ENCODE data around the gene ATXN7. TPM values are rescaled to one million over a fixed set of nuclear protein-coding genes. Genes with fewer than 3 reads are reported as not detected.

The ATXN7 gene
- polyA plus RNA-seq, 3 donors, result 5.2 to 8.4 (median 5.5) TPM

GRCh38 chr3:63861306-63861705, 2.4 kb upstream of the ATXN7 start:
- WGBS, 3 donors, result 88 to 92% (median 90%) methylated on average over 5 of the region's 5 CpGs
- no peak overlapping the region for H3K27ac ChIP-seq (ENCODE audit: low read depth, low read length)

- 20 to 25% (median 21%) methylated on average over 5 of the region's 5 CpGs for WGBS, 3 donors
- no peak overlapping the region for H3K27ac ChIP-seq (ENCODE audit: low read depth, low read length)
Measured at GRCh38 chr3:63862804-63863149, 890 bp upstream of the ATXN7 start.

DNA sequence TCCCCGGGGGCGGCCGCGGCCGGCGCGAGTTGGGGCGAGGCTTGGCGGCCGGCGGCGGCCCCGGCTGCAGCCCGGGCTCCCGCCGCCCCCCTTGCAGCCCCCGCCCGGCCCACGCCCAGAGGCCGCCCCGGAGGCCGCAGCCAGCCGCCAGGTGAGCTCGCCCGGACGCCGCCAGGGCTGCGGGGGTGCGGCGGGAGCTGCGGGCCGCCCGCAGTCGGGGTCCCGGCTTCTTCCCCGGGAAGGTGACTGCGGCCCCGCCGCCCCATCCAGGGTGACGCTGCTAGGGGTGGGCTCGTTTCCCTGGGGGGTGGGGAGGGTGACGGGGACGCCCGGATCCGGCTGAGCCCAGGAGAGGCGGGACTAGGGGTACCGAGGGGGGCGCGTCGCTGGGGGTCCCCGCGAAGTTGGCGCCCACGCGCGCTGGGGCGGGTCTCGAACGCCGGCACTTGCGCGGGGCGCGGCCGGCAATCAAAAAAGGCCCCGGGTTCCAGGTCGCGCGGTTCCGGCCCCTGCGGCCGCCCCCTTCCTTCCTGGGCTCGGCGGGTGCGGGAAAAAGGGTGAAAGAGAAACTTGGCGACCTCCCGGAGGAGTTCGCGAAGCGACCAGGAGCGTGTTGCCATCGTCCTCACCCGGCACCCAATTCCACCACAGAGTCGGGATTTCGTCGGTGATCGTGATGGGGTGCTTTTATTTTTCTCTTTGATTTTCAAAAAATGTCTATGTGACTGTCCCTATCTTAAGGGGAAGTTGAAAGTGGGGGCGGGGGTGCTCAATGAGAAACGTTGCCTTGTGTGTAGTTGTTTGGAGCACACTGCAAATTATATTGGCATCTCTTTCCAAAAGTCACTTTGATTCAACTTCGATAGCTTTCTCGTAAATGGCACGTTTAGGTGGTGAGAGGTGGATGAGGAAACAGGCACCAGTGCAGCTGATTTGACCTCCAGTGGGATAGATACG, 619 bp downstream of the ATXN7 start:
- H3K27ac ChIP-seq (ENCODE audit: low read depth, low read length), result no peak overlapping the region
- 0 to 1% (median 1%) methylated on average over 77 to 93 of the region's 93 CpGs for WGBS, 3 donors

- H3K27ac ChIP-seq (ENCODE audit: low read depth, low read length), result no peak overlapping the region
- WGBS, 3 donors, result 2 to 6% (median 5%) methylated on average over 3 of the region's 3 CpGs
Measured at GRCh38 chr3:63864965-63865327, 1.3 kb downstream of the ATXN7 start.

DNA sequence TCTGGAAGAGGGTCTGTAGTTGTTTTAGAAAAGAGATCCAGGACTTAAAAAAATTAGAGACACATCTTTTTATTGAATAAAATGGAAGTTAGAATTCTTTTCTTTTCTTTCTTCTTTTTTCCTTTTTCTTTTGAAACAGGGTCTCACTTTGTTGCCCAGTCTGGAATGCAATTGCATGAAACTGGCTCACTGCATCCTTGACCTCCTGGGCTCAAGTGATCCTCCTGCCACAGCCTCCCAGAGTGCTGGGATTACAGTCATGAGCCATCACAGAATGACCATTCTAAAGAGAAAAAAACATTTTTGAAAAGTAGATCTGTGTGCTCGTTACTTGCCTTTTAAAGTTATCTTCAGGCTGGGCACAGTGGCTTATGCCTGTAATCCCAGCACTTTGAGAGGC, 3.6 kb downstream of the ATXN7 start:
- no peak overlapping the region for H3K27ac ChIP-seq (ENCODE audit: low read depth, low read length)
- WGBS, 3 donors, result 94 to 100% (median 97%) methylated on average over 1 of the region's 1 CpG

- H3K27ac ChIP-seq (ENCODE audit: low read depth, low read length), result no peak overlapping the region
- 85 to 91% (median 86%) methylated on average over 3 of the region's 3 CpGs for WGBS, 3 donors
Measured at GRCh38 chr3:63869940-63870614, 6.4 kb downstream of the ATXN7 start.

- WGBS, 3 donors, result 54 to 64% (median 55%) methylated on average over 2 of the region's 2 CpGs
- H3K27ac ChIP-seq (ENCODE audit: low read depth, low read length), result no peak overlapping the region
Measured at GRCh38 chr3:63870615-63871005, 6.9 kb downstream of the ATXN7 start.

DNA sequence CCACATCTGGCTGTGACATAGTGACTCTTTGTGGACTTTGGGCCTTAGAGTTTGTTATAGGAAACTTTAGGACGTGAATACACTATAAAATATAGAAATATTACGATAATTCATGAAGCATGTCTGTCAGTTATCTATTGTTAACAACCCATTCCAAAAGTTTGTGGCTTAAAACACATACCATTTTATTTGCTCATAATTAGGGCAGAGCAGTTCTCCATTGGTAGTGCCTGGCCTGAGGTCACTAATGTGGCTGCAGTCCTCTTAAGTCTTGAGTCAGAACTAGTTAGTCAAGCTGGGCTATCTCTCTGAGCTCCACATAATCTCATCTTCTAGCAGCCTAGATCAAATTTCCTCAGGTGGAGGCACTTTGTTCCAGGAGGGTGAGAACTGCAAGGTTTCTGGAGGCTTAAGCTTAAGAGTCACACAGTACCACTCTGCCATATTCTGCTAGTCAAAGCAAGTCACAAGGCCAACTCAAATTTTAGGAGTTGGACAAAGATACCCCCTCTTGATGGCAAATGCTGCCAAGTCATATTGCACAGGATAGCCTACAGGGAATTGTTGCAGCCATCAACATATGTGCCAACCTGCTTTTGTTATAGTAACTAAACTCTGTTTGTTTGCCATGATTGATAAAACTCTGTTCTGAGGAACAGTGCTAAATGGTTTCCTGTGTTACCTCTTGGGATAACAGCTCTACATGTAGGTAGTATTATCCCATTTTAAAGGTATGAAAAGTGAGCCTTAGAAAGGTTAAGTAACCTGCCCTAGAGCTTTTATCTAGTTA, 8.7 kb downstream of the ATXN7 start:
- no peak overlapping the region for H3K27ac ChIP-seq (ENCODE audit: low read depth, low read length)
- WGBS, 3 donors, result 79 to 93% (median 85%) methylated on average over 2 of the region's 2 CpGs

- no peak overlapping the region for H3K27ac ChIP-seq (ENCODE audit: low read depth, low read length)
- 69 to 79% (median 70%) methylated on average over 3 of the region's 3 CpGs for WGBS, 3 donors
Measured at GRCh38 chr3:63874769-63875168, 11.1 kb downstream of the ATXN7 start.

DNA sequence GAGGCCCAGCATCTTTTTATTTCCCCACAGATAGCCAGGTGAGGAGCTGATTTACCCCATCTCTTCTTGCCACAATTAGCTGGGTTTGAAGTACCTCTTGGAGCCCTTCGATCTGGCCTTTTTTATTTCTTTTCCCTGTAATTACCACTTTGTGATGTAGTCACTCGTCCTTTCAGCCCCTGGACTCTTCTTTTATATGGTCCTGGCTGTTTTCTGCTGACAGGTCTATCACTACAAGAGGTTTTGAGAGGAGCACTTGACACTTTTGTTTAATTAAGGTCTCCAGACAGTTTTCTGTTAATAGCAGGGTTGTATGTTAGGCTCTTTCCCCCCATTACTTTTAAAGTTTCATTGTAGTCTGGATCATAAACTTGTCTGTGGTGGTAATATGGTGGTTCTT, 11.8 kb downstream of the ATXN7 start:
- 85 to 96% (median 87%) methylated on average over 2 of the region's 2 CpGs for WGBS, 3 donors
- no peak overlapping the region for H3K27ac ChIP-seq (ENCODE audit: low read depth, low read length)

GRCh38 chr3:63876260-63876659, 12.6 kb downstream of the ATXN7 start:
- WGBS, 3 donors, result 54 to 70% (median 66%) methylated on average over 3 of the region's 3 CpGs
- H3K27ac ChIP-seq (ENCODE audit: low read depth, low read length), result no peak overlapping the region

DNA sequence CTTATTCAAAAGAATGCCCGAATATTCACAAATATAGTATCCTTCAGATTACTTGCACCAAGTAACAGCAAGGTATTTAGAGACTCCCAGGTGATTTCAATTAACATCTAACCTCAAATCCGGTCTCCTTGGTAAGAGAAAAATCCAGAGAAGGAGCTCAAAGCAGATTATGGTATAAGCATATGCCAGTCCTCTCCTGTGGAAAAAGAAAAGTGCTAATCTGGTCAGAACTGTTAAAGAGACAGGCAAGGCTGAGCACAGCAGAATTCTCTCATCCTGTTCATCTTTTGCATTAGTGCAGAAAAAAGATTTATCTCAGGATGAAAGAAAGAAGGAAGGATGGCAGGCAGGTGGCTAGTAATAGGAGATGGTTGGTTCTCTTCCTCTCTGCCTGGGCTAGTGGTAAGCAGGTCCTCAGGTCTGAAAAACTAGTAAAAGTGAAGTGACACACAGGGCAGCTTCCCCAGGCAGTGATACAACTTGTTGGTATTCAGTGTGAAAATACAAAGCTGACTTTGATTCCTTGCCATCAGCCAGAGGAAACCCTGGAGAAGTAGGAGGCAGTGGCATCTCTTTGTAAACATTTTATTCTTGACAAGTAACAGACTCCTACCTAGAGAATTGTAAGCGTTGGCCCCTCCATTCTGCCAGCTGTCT, 14.2 kb downstream of the ATXN7 start:
- no peak overlapping the region for H3K27ac ChIP-seq (ENCODE audit: low read depth, low read length)
- WGBS, 3 donors, result 57 to 87% (median 84%) methylated on average over 3 of the region's 3 CpGs

DNA sequence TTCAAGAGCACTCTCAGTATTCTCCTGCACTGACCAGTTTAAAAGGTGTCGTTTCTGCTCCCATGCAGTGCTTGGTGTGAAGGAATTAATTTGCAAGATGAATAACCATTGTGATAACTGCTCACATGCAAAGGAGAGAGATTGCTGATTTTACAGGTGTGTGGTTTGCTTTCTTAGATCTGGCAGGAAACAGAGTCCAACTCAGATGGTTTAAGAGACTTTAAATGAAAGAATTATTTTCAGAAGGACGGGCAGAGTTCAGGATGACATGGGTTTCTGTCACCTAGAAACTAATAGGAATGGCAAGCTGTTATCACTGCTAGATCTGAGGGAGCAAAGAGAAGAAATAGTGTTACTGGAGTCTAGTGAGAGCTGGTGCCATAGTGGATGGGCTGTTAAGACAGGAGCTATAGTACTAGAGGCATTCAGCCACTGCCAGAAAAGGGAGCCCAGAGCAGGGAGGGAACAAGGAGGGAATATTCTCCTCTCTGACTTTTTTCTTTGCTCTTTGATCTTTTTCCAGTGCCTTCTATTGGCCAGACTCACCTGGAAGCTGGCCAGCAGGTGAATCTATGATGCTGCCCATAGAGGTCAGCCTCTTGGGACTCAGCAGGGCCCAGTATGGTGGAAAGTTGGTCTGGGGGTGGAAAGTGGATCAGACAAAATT, 14.9 kb downstream of the ATXN7 start:
- H3K27ac ChIP-seq (ENCODE audit: low read depth, low read length), result no peak overlapping the region
- WGBS, 3 donors, result 73 to 85% (median 80%) methylated on average over 2 of the region's 2 CpGs

DNA sequence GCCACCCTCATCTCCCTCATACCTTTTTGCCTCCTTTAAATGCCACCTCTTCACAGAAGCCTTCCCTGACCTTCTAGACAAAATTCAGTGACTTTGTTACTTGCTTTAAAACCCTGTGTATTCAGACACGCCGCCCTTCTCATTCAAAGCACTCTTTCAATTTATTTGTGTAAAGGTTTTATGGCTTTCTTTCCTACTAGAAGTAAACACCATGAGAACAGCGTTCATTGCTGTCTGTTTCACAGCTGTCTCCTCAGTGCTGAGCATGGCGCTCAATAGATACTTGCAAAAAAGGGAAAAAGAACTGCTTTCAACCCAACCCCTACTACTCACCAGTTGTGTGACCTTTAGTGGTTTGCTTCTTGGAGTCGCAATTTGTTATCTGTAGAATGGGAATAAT, 17.0 kb downstream of the ATXN7 start:
- 88 to 98% (median 96%) methylated on average over 5 of the region's 5 CpGs for WGBS, 3 donors
- no peak overlapping the region for H3K27ac ChIP-seq (ENCODE audit: low read depth, low read length)

GRCh38 chr3:63886858-63887257, 23.2 kb downstream of the ATXN7 start:
- 36 to 60% (median 58%) methylated on average over 3 of the region's 3 CpGs for WGBS, 3 donors
- no peak overlapping the region for H3K27ac ChIP-seq (ENCODE audit: low read depth, low read length)

DNA sequence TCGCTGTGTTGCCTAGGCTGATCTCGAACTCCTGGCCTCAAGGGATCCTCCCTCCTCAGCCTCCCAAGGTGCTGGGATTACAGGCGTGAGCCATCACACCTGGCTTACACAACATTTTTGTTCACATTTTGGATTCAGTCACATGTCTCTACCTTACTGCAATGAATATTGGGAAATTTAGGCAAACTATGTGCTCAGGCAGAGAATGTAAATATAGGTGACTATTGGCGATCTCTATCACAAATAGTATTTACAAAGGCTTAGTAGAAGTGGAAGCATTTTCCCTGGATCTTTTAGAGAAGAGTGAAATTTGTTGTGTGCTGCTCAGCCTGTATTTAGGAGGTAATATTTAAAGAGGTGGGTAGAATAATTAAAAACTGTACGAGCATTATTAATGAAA, 27.9 kb downstream of the ATXN7 start:
- no peak overlapping the region for H3K27ac ChIP-seq (ENCODE audit: low read depth, low read length)
- 83 to 97% (median 96%) methylated on average over 5 of the region's 5 CpGs for WGBS, 3 donors

DNA sequence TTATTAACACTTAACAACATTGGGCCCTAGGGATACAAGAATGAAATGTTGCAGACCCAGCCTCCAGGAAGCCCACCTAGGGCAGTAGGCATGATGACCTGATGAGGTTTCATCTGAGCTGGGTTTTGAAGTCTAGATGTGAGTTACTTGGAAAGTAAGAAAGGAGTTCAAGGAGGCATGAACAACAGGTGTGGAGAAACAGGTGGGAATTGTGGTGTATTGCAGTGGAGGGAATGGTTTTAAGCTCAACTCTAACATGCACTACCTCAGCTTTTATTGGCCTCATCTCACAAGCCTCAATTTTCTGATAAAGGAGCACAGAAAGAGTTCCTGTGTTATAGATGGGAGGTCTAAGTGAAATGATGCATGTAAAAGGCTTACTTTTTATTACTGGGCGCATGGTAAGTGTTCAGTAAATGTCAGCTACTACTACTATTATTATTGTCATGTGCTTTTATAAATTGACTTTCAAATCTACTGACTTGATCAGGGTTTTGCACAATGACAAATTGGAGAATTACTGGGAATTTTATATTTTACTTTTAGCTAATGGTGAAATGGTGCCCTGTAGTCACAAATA, 29.2 kb downstream of the ATXN7 start:
- 95 to 100% (median 97%) methylated on average over 1 of the region's 1 CpG for WGBS, 3 donors
- H3K27ac ChIP-seq (ENCODE audit: low read depth, low read length), result no peak overlapping the region
